ACHN (cell line): ENCODE results near the gene PEX5.
"Not testable (repeated sequence)": the region's sequence is repeated elsewhere in the genome, so short reads cannot be mapped to it uniquely, and the experiment has no call there.

Source experiments
- DNase-seq: peaks from one replicate; pipeline ENCODE4 v3.0.0-alpha.2; 2015
- in situ Hi-C: cut with HindIII; loops from 2 replicates; pipeline ENCODE4 v1.10.0; 2017; ENCODE audit warnings: low sequenced_read_pairs, low pct_ligation_motif_present, low pct_unique_long_range_greater_than_20kb

PEX5 gene

GRCh38 chr12:7157391-7157790 lies 32.1 kb upstream of the PEX5 start:
- in situ Hi-C loops: no loop called here
- no peak for DNase-seq

- in situ Hi-C loops: no loop called here
- DNase-seq: no peak
These were observed 30.5 kb upstream of the PEX5 start for GRCh38 chr12:7158781-7159609.

- DNase-seq: no peak
- in situ Hi-C loops: no loop called here
These were observed 29.3 kb upstream of the PEX5 start for GRCh38 chr12:7160183-7160582.

- in situ Hi-C loops: no loop called here
- no peak for DNase-seq
These were observed 28.2 kb upstream of the PEX5 start for GRCh38 chr12:7161327-7161726.

GRCh38 chr12:7161811-7162210 lies 27.7 kb upstream of the PEX5 start:
- in situ Hi-C loops: no loop called here
- no peak for DNase-seq

GRCh38 chr12:7162691-7163114 lies 26.8 kb upstream of the PEX5 start:
- in situ Hi-C loops: no loop called here
- no peak for DNase-seq

GRCh38 chr12:7169951-7170350 lies 19.5 kb upstream of the PEX5 start:
- DNase-seq: no peak
- in situ Hi-C loops: no loop called here

GRCh38 chr12:7171854-7172253 lies 17.6 kb upstream of the PEX5 start:
- DNase-seq: peak; percentile 18
- in situ Hi-C loops: no loop called here

- no peak for DNase-seq
- in situ Hi-C loops: no loop called here
These were observed 14.0 kb upstream of the PEX5 start for GRCh38 chr12:7175493-7175892.

GRCh38 chr12:7176595-7176994 lies 12.9 kb upstream of the PEX5 start:
- in situ Hi-C loops: no loop called here
- no peak for DNase-seq

GRCh38 chr12:7178481-7178880 lies 11.0 kb upstream of the PEX5 start:
- DNase-seq: no peak
- in situ Hi-C loops: no loop called here

GRCh38 chr12:7180685-7181084 lies 8.8 kb upstream of the PEX5 start:
- in situ Hi-C loops: no loop called here
- DNase-seq: no peak

GRCh38 chr12:7186058-7186457 lies 3.4 kb upstream of the PEX5 start:
- in situ Hi-C loops, DNase-seq: not testable (repeated sequence)

GRCh38 chr12:7188562-7189397 lies 706 bp upstream of the PEX5 start:
- in situ Hi-C loops: no loop called here

GRCh38 chr12:7190268-7191055 lies 976 bp downstream of the PEX5 start:
- peak; percentile 10 for DNase-seq
- in situ Hi-C loops: no loop called here

More at GRCh38 chr12:7188562-7189397, 706 bp upstream of the PEX5 start:
- peak; percentile 90 for DNase-seq

GRCh38 chr12:7193674-7194073 lies 4.2 kb downstream of the PEX5 start:
- in situ Hi-C loops: no loop called here
- DNase-seq: no peak

GRCh38 chr12:7197841-7198240 lies 8.4 kb downstream of the PEX5 start:
- DNase-seq: no peak
- in situ Hi-C loops: no loop called here

- no peak for DNase-seq
- in situ Hi-C loops: no loop called here
These were observed 13.6 kb downstream of the PEX5 start for GRCh38 chr12:7203109-7203508.

GRCh38 chr12:7205091-7205490 lies 15.6 kb downstream of the PEX5 start:
- in situ Hi-C loops: no loop called here
- no peak for DNase-seq
